ENCODE results near the gene DRAXIN.

GRCh38 chr1:11731691-11732283, 40.3 kb downstream of the DRAXIN start:
- TF ChIP-seq CTCF (conservative IDR thresholded peaks at IDR 0.05; ENCODE audit: low read depth, low read length) (no peak), EZH2 (IDR thresholded peaks at IDR 0.05; ENCODE audit: borderline replicate concordance, low read depth, low read length, poor library complexity, severe bottlenecking) (no peak)
